Ishikawa (cell line): Measurements from ENCODE around the gene DDX56.
A peak's percentile ranks its signal among the peaks of the same experiment; 100 is the strongest.

ENCODE experiments used
- CEBPB ChIP-seq: IDR thresholded peaks from 2 replicates; pipeline ENCODE4 v1.6.1; 2012
- EP300 ChIP-seq: IDR thresholded peaks from 2 replicates; pipeline ENCODE4 v1.6.1; 2012; ENCODE audit warnings: borderline replicate concordance
- FOXM1 ChIP-seq: IDR thresholded peaks from 2 replicates; pipeline ENCODE4 v1.6.1; 2012; ENCODE audit warnings: low read depth, borderline replicate concordance
- RAD21 ChIP-seq: IDR thresholded peaks from 2 replicates; pipeline ENCODE4 v1.6.1; 2012; ENCODE audit warnings: low read depth
- TCF12 ChIP-seq: IDR thresholded peaks from 2 replicates; pipeline ENCODE4 v1.6.1; 2012; ENCODE audit warnings: low read depth
- TEAD4 ChIP-seq: IDR thresholded peaks from 2 replicates; pipeline ENCODE4 v1.6.1; 2012

- TF ChIP-seq EP300 (no peak), RAD21 (no peak), TEAD4 (peak; percentile 39), TCF12 (no peak), FOXM1 (no peak), CEBPB (no peak)
Observed at GRCh38 chr7:44608916-44609648, 35.4 kb upstream of the DDX56 start.
